ENCODE measurements around the gene HSDL1. TPM values are rescaled to one million over a fixed set of nuclear protein-coding genes. Genes with fewer than 3 reads are reported as not detected.
"Not testable (repeated sequence)": the region's sequence is repeated elsewhere in the genome, so short reads cannot be mapped to it uniquely, and the experiment has no call there.

Gene HSDL1
- total RNA-seq, 1 donor from 2014 or later = 101 TPM

- no peaks in the 10 kb centered on the region for H3K27me3 Mint-ChIP-seq (ENCODE audit: insufficient read depth, low read depth)
These were observed 24.0 kb downstream of the HSDL1 start for GRCh38 chr16:84121007-84121406.

GRCh38 chr16:84120023-84120422 is 25.0 kb downstream of the HSDL1 start:
- Histone ChIP-seq H3K27ac (no peak overlapping the region), H3K27me3 (no peaks in the 10 kb centered on the region), H3K9me3 (ENCODE audit: low read depth) (no peaks in the 10 kb centered on the region), H4K20me1 (ENCODE audit: low read depth) (peaks cover 11% of the 10 kb centered on the region), H2AFZ (replicated peaks) (no peak overlapping the region), H3F3A (ENCODE audit: low read depth) (peaks cover 25% of the 10 kb centered on the region), H3K4me1 (peaks cover 10% of the 10 kb centered on the region), H3K79me2 (ENCODE audit: low read depth) (peaks cover 13% of the 10 kb centered on the region), H3K36me3 (no peaks in the 10 kb centered on the region), H3K9ac (no peak overlapping the region), H3K4me3 (no peak overlapping the region), H3K4me2 (no peak overlapping the region)
- H3K4me3 Mint-ChIP-seq = no peak overlapping the region
- no peak overlapping the region for H3K27ac Mint-ChIP-seq
- no peak for DNase-seq (ENCODE audit: low spot score)
- peaks cover 9% of the 10 kb centered on the region for H3K36me3 Mint-ChIP-seq
- no peak for TF ChIP-seq CTCF (IDR thresholded peaks at IDR 0.05)
- no peak for TF ChIP-seq EZH2 (IDR thresholded peaks at IDR 0.05)
- TF ChIP-seq EZH2phosphoT487 (IDR thresholded peaks at IDR 0.05) = no peak
- H3K9me3 Mint-ChIP-seq = no peaks in the 10 kb centered on the region
- no peaks in the 10 kb centered on the region for H3K27me3 Mint-ChIP-seq (ENCODE audit: insufficient read depth, low read depth)
- peaks cover 14% of the 10 kb centered on the region for H3K4me1 Mint-ChIP-seq

More at GRCh38 chr16:84121007-84121406, 24.0 kb downstream of the HSDL1 start:
- no peak overlapping the region for H3K4me2 ChIP-seq
- no peak overlapping the region for H2AFZ ChIP-seq (replicated peaks)
- no peaks in the 10 kb centered on the region for H3K36me3 ChIP-seq
- H3K9ac ChIP-seq = no peak overlapping the region
- Mint-ChIP-seq H3K27ac (no peak overlapping the region), H3K4me3 (no peak overlapping the region), H3K4me1 (peaks cover 8% of the 10 kb centered on the region), H3K36me3 (peaks cover 14% of the 10 kb centered on the region), H3K9me3 (no peaks in the 10 kb centered on the region)
- TF ChIP-seq CTCF (IDR thresholded peaks at IDR 0.05) (no peak), EZH2 (IDR thresholded peaks at IDR 0.05) (no peak), EZH2phosphoT487 (IDR thresholded peaks at IDR 0.05) (no peak)
- H3F3A ChIP-seq (ENCODE audit: low read depth) = peaks cover 19% of the 10 kb centered on the region
- peaks cover 4% of the 10 kb centered on the region for H3K4me1 ChIP-seq
- no peak for DNase-seq (ENCODE audit: low spot score)
- peaks cover 1% of the 10 kb centered on the region for H4K20me1 ChIP-seq (ENCODE audit: low read depth)
- no peak overlapping the region for H3K27ac ChIP-seq
- H3K9me3 ChIP-seq (ENCODE audit: low read depth) = no peaks in the 10 kb centered on the region
- peaks cover 3% of the 10 kb centered on the region for H3K79me2 ChIP-seq (ENCODE audit: low read depth)
- no peaks in the 10 kb centered on the region for H3K27me3 ChIP-seq
- no peak overlapping the region for H3K4me3 ChIP-seq

GRCh38 chr16:84119368-84119767 is 25.6 kb downstream of the HSDL1 start:
- H3K27ac Mint-ChIP-seq = no peak overlapping the region
- H3K27me3 Mint-ChIP-seq (ENCODE audit: insufficient read depth, low read depth) = no peaks in the 10 kb centered on the region
- Histone ChIP-seq H3K4me2 (no peak overlapping the region), H3K36me3 (no peaks in the 10 kb centered on the region), H3K4me1 (peaks cover 10% of the 10 kb centered on the region), H3F3A (ENCODE audit: low read depth) (peaks cover 25% of the 10 kb centered on the region), H3K27me3 (no peaks in the 10 kb centered on the region), H4K20me1 (ENCODE audit: low read depth) (peaks cover 12% of the 10 kb centered on the region), H2AFZ (replicated peaks) (no peak overlapping the region), H3K79me2 (ENCODE audit: low read depth) (peaks cover 20% of the 10 kb centered on the region), H3K4me3 (no peak overlapping the region), H3K9me3 (ENCODE audit: low read depth) (no peaks in the 10 kb centered on the region), H3K9ac (no peak overlapping the region), H3K27ac (no peak overlapping the region)
- H3K36me3 Mint-ChIP-seq = peaks cover 9% of the 10 kb centered on the region
- TF ChIP-seq CTCF (IDR thresholded peaks at IDR 0.05) (no peak), EZH2 (IDR thresholded peaks at IDR 0.05) (no peak), EZH2phosphoT487 (IDR thresholded peaks at IDR 0.05) (no peak)
- H3K4me1 Mint-ChIP-seq = peaks cover 15% of the 10 kb centered on the region
- no peak overlapping the region for H3K4me3 Mint-ChIP-seq
- no peak for DNase-seq (ENCODE audit: low spot score)
- no peaks in the 10 kb centered on the region for H3K9me3 Mint-ChIP-seq

GRCh38 chr16:84118315-84118714 is 26.7 kb downstream of the HSDL1 start:
- Histone ChIP-seq H3F3A (ENCODE audit: low read depth) (peaks cover 25% of the 10 kb centered on the region), H3K79me2 (ENCODE audit: low read depth) (peaks cover 30% of the 10 kb centered on the region), H4K20me1 (ENCODE audit: low read depth) (peaks cover 12% of the 10 kb centered on the region), H3K4me1 (peaks cover 10% of the 10 kb centered on the region)
- not testable (repeated sequence) for H3K9ac ChIP-seq; H3K27me3 ChIP-seq; H3K4me3 ChIP-seq; DNase-seq (ENCODE audit: low spot score); H3K27me3 Mint-ChIP-seq (ENCODE audit: insufficient read depth, low read depth); H3K9me3 ChIP-seq (ENCODE audit: low read depth); H3K4me2 ChIP-seq; H2AFZ ChIP-seq (replicated peaks); H3K36me3 ChIP-seq; H3K27ac ChIP-seq; H3K9me3 Mint-ChIP-seq
- Mint-ChIP-seq H3K27ac (peak overlapping the region; percentile 25), H3K4me1 (peaks cover 18% of the 10 kb centered on the region), H3K4me3 (peak overlapping the region; percentile 79), H3K36me3 (peaks cover 12% of the 10 kb centered on the region)
